NCI-H2029 (cell line): ENCODE data around the gene LIME1.

Experiments
- DNase-seq: peaks from one replicate; lab custom pipeline; 2025; lab: John Stamatoyannopoulos, UW

Gene LIME1, protein sequence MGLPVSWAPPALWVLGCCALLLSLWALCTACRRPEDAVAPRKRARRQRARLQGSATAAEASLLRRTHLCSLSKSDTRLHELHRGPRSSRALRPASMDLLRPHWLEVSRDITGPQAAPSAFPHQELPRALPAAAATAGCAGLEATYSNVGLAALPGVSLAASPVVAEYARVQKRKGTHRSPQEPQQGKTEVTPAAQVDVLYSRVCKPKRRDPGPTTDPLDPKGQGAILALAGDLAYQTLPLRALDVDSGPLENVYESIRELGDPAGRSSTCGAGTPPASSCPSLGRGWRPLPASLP

DNA sequence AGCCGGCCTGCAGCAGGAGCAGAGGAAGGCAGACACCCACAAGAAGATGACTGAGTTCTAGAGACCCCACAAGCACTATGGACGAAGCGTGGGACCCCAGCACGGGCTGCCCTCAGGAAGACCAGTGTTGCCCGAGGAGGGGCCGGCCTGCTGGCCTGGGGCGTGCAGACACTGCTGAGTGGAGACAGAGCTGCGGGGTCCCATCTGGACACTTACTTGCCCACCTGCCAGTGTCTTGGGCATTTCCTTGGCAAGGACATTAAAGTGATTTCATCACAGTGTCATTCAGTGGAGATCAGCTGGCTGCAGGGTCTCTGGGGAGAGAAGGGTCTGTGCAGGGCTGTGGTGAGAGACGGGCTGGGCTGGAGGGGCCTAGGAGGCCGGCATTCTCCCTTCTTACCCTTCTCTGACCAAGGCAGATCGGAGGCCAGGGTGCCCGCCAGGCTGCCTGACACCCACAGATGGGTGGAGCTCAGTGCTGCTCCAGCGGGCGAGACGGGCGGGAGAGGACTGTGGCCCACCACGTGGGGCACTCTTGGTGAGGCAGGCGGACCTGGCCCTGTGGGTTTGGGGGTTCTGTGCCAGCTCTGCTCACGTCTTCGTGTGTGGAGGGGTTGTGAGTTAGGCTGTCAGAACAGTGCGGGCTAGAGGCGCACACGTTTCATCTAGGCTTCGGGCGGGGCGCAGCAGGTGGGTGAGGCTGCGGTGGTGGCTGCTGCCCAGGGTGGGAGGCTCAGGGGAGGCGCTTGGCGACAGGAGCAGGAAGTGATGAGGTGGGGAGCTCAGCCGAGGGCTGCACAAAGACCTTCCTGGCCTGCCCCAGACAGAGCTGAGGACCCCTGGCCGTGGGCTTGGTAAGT lies at the start of gene LIME1:
Gene LIME1, plus strand, starts transcription at position 806 of the 860 bp plus-strand sequence. CDS start 886 bp downstream, outside the sequence.
- no peak for DNase-seq

GRCh38 chr20:63687419-63688178 lies 48.9 kb upstream of the LIME1 start:
- no peak for DNase-seq

DNA sequence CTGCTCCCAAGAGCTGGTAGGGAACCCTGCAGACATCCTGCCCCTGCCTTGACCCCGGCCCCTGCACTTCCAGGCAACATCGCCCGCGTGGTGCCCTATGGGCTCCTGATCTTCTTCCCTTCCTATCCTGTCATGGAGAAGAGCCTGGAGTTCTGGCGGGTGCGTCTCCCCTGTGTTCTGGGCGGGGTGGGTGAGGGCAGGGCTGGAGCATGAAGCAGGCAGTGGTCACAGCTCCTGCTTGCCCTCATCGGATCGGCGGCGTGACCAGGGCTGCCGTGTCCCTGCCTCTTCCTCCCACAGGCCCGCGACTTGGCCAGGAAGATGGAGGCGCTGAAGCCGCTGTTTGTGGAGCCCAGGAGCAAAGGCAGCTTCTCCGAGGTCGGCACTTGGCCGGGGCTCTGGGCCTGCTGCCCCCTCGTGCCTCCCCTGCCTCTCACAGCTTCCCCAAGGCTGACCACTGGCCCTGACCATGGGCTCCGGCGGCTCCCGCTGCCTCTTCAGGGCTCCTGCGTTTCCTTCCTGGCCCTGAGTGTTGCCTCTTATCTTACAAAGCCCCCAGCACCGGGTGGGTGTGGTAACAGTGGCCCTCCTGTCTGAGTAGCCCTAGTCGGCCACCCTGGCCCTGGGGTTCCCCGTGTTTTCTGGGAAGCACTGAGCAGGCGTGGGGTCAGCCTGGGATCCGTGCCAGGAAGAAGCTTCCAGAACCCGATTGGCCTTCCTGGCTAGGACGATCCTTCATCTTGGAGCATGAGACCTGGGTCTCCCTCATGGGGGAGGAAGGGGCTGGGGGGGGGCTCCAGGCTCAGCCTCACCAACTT lies 48.0 kb upstream of the LIME1 start:
- no peak for DNase-seq

GRCh38 chr20:63689046-63690002 lies 47.1 kb upstream of the LIME1 start:
- DNase-seq = no peak

- DNase-seq = no peak
Measured at GRCh38 chr20:63690003-63690897, 46.2 kb upstream of the LIME1 start.

GRCh38 chr20:63690898-63691710 lies 45.4 kb upstream of the LIME1 start:
- DNase-seq = no peak

GRCh38 chr20:63691711-63692435 lies 44.6 kb upstream of the LIME1 start:
- DNase-seq = no peak

GRCh38 chr20:63692436-63693082 lies 43.9 kb upstream of the LIME1 start:
- no peak for DNase-seq

DNA sequence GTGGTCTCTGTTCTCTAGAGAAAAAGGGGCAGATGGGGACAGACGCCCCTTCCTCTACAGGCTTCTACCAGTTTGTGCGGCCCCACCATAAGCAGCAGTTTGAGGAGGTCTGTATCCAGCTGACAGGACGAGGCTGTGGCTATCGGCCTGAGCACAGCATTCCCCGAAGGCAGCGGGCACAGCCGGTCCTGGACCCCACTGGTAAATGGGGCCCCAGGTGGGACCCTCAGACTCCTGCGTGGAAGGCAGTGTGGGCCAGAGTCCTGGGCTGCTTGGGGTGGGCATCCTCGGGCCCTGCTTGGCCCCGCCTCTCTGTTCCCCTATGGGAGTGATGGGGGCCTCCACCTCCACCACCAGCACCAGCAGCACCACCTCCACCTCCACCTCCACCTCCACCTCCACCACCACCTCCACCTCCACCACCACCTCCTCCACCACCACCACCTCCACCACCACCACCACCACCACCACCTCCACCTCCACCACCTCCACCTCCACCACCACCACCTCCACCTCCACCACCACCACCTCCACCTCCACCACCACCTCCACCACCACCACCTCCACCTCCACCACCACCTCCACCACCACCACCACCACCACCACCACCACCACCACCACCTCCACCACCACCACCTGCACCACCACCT lies 43.3 kb upstream of the LIME1 start:
- DNase-seq = no peak

DNA sequence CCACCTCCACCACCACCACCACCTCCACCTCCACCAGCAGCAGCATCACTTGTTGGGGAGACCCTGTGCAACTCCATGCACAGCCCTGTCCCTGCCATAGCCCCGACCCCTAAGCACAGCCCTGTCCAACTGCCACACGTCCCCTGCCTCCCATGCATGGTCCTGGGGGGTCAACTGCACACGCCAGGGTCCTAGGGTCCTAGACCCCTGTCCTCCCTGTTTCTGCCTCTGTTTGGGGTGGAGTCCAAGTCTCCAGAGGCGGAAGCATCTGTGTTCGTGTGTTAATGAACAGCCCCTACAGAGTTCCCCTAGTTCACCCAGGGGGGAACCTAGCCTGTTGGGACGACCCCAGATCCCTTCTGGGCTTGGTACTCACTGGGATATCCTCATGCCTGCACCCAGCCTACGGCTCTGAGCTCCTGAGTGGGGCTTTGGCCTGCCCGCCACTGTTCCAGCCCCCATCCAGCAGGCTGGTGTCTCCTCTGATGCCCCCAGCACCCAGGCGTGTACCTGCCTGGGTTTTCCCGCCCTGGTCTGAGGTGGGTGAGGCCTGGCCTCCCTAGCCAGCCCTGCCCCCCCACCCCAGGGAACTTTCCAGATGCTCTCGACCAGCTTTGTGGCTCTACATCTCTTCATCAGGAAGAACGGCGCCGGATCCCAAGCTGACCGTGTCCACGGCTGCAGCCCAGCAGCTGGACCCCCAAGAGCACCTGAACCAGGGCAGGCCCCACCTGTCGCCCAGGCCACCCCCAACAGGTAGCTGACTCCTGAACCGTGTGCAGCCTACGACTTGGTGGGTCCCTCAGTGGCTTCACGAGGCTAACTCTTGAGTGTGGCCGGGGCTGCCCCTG lies 42.5 kb upstream of the LIME1 start:
- no peak for DNase-seq

DNA sequence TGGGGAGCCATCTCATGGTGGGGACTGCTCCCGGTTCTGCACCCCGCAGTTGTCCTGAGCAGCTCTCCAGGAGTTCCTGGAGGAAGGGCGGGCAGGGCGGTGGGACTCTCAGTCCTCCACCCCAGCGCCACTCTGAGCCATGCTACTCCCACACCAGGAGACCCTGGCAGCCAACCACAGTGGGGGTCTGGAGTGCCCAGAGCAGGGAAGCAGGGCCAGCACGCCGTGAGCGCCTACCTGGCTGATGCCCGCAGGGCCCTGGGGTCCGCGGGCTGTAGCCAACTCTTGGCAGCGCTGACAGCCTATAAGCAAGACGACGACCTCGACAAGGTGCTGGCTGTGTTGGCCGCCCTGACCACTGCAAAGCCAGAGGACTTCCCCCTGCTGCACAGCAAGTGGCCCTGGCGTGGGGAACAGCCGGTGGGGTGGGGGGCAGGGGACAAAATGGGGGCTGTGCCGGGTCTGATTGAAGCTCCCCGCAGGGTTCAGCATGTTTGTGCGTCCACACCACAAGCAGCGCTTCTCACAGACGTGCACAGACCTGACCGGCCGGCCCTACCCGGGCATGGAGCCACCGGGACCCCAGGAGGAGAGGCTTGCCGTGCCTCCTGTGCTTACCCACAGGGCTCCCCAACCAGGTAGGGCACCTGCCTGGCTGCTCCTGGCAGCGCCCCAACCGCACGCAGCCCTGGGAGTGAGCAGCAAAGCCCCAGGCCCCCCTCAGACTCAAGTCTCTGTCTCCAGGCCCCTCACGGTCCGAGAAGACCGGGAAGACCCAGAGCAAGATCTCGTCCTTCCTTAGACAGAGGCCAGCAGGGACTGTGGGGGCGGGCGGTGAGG lies 41.7 kb upstream of the LIME1 start:
- DNase-seq = no peak

GRCh38 chr20:63695424-63696305 lies 40.8 kb upstream of the LIME1 start:
- no peak for DNase-seq

DNA sequence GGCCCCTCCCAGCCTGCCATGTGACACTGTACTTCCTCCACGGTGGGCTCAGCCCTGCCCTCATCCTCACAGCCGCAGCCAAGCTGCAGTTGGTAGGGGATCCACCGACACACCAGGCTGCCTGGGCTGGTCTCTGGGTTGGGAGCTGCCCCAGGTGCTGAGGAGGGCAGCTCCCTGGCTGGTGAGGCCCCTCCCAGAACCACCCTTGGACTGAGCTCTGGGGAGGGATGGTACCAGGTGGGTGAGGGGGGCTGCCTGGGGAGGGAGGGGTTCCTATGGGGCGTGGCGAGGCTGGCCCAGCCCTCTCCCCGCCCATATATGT lies 40.2 kb upstream of the LIME1 start:
- DNase-seq = no peak
